Measurements from ENCODE around the gene COL8A1. TPM values are rescaled to one million over a fixed set of nuclear protein-coding genes. Genes with fewer than 3 reads are reported as not detected.

COL8A1 gene
- total RNA-seq, 4 donors from 2014 or later: 2.2 to 8.6 (median 5.1) TPM

DNA sequence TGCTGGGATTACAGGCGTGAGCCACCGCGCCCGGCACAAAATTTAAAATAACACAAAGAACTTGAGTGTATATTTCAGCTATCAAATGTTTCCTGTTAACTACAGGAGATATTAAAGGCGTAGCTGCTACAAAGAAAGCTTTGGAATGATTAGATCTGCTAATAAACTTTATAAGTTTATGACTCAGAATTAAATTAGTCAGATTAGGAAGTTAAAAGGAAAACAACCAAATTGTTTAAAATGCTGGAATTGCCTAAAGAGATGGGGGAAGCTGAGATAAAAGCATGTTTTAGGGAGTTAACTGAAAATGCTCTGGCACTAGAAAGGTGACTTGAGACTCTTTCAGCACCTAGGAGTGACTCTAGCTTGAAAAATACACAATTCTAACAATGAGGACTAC is 58.9 kb downstream of the COL8A1 start:
- TF ChIP-seq, protein P1, sequence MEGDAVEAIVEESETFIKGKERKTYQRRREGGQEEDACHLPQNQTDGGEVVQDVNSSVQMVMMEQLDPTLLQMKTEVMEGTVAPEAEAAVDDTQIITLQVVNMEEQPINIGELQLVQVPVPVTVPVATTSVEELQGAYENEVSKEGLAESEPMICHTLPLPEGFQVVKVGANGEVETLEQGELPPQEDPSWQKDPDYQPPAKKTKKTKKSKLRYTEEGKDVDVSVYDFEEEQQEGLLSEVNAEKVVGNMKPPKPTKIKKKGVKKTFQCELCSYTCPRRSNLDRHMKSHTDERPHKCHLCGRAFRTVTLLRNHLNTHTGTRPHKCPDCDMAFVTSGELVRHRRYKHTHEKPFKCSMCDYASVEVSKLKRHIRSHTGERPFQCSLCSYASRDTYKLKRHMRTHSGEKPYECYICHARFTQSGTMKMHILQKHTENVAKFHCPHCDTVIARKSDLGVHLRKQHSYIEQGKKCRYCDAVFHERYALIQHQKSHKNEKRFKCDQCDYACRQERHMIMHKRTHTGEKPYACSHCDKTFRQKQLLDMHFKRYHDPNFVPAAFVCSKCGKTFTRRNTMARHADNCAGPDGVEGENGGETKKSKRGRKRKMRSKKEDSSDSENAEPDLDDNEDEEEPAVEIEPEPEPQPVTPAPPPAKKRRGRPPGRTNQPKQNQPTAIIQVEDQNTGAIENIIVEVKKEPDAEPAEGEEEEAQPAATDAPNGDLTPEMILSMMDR (IDR thresholded peaks at IDR 0.05 in 4 of 5, conservative IDR thresholded peaks at IDR 0.05 in 1 of 5): no peak
- TF ChIP-seq POLR2A (IDR thresholded peaks at IDR 0.05): no peak
- H3K27ac ChIP-seq: no peak overlapping the region
- H3K27me3 ChIP-seq: no peaks in the 10 kb centered on the region
- no peak for DNase-seq
- no peaks in the 10 kb centered on the region for H3K36me3 ChIP-seq
- ATAC-seq: no peak
- H3K4me1 ChIP-seq: no peaks in the 10 kb centered on the region
- H3K4me3 ChIP-seq: no peak overlapping the region
- in situ Hi-C loops (cut with MboI; ENCODE audit: low sequenced_read_pairs in 4 of 4) (no loop called here), intact Hi-C loops (cut with DNase I; ENCODE audit: low total_unique reads) (no loop called here)
- no peaks in the 10 kb centered on the region for H3K9me3 ChIP-seq

DNA sequence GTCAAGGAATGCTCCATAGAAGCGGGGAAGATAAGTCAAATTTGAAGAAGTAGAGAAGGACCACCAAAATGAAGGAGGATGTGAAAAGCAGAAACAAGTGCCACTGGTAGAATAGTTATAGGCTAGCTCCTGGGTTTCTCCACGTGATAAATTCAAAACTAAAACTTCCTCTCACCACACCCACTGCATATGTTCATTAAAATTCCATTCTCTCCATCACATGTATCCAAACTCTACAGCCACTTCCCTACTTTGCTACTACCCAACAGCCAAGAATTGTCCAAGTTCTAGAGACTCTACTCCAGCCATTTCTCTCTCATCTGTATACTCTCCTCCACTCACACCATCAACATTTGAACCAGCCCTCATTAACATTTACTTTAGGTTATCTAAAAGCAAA is 60.5 kb downstream of the COL8A1 start:
- DNase-seq (no peak), ATAC-seq (no peak)
- Histone ChIP-seq H3K36me3 (no peaks in the 10 kb centered on the region), H3K27ac (no peak overlapping the region), H3K27me3 (no peaks in the 10 kb centered on the region), H3K4me1 (no peaks in the 10 kb centered on the region), H3K4me3 (no peak overlapping the region), H3K9me3 (no peaks in the 10 kb centered on the region)
- in situ Hi-C loops (cut with MboI; ENCODE audit: low sequenced_read_pairs in 4 of 4) (no loop called here), intact Hi-C loops (cut with DNase I; ENCODE audit: low total_unique reads) (no loop called here)
- no peak for TF ChIP-seq POLR2A (IDR thresholded peaks at IDR 0.05)
- TF ChIP-seq, protein P1 (IDR thresholded peaks at IDR 0.05 in 4 of 5, conservative IDR thresholded peaks at IDR 0.05 in 1 of 5): no peak

DNA sequence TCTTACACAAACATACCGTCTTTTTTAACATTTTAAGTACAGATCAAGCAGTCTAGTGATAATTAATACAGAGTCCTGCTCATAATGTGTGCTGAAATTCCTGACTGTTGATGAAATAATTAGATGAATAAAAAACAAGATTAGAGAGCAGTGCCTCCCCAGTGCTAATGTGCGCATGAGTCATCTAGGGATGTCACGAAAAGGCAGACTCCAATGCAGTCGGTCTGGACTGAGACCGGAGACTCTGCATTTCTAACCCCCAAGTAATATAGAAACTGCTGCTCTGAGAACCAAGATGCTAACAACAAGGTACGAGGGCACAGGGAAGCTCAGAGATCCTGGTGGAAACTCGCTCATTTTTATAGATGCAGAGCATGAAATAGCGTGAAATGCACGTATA is 61.4 kb downstream of the COL8A1 start:
- H3K4me1 ChIP-seq: no peaks in the 10 kb centered on the region
- H3K4me3 ChIP-seq: no peak overlapping the region
- no peak overlapping the region for H3K27ac ChIP-seq
- intact Hi-C loops (cut with DNase I; ENCODE audit: low total_unique reads): no loop called here
- ATAC-seq (no peak), DNase-seq (no peak)
- no peaks in the 10 kb centered on the region for H3K27me3 ChIP-seq
- no peaks in the 10 kb centered on the region for H3K36me3 ChIP-seq
- in situ Hi-C loops (cut with MboI; ENCODE audit: low sequenced_read_pairs in 4 of 4): no loop called here
- no peaks in the 10 kb centered on the region for H3K9me3 ChIP-seq
- TF ChIP-seq POLR2A (IDR thresholded peaks at IDR 0.05): no peak
- TF ChIP-seq, protein P1 (IDR thresholded peaks at IDR 0.05 in 4 of 5, conservative IDR thresholded peaks at IDR 0.05 in 1 of 5): no peak

DNA sequence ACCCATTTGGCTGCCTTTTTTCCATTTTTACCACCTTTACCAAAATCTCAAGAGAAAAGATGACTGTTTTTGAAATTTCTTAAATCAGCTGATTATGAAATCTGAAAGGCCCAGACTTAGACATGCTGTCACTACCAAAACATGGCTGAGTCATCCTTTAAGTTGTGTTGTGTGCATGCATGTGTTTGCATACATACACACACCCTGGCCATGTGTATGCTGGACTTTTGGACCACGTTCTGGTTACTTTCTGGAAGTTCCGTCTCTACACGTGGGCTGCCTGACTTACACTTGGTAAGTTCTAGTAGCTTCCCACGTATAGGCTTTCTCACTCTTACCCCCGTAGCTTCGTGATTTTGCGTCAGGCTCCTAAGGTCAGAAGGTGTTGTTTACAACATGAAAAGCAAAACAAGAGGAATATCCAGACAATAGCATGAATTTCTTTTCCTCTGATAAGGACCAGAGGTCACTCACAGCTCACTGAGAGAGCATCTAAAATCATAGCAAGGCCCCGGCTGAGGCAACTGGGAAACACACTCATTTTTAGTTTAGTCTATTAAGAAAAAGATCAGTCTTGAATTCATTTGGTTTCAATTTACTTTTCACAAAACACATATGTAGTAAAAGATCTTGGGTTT is 62.4 kb downstream of the COL8A1 start:
- ATAC-seq (no peak), DNase-seq (no peak)
- H3K4me3 ChIP-seq: no peak overlapping the region
- no peak for TF ChIP-seq POLR2A (IDR thresholded peaks at IDR 0.05)
- TF ChIP-seq, protein P1 (IDR thresholded peaks at IDR 0.05 in 4 of 5, conservative IDR thresholded peaks at IDR 0.05 in 1 of 5): no peak
- H3K36me3 ChIP-seq: no peaks in the 10 kb centered on the region
- H3K4me1 ChIP-seq: no peaks in the 10 kb centered on the region
- in situ Hi-C loops (cut with MboI; ENCODE audit: low sequenced_read_pairs in 4 of 4): no loop called here
- intact Hi-C loops (cut with DNase I; ENCODE audit: low total_unique reads): no loop called here
- H3K27me3 ChIP-seq: no peaks in the 10 kb centered on the region
- no peaks in the 10 kb centered on the region for H3K9me3 ChIP-seq
- no peak overlapping the region for H3K27ac ChIP-seq

Data from gastrocnemius medialis (tissue), 4 donors.